WTC11 (cell line): ENCODE results near the gene CD300A.

Experiments
- NFE2L1 ChIP-seq: sonication (generic); formaldehyde crosslinking; IDR thresholded peaks from 2 replicates; pipeline ENCODE4 v1.8.1; 2023; ENCODE audit warnings: missing genetic modification reagents
- NFYB ChIP-seq: sonication (generic); formaldehyde crosslinking; conservative IDR thresholded peaks from 2 replicates; pipeline ENCODE4 v1.8.0; 2022; ENCODE audit warnings: low read depth, missing genetic modification reagents
- NR3C1 ChIP-seq: sonication (generic); formaldehyde crosslinking; conservative IDR thresholded peaks from 2 replicates; pipeline ENCODE4 v1.8.1; 2023; ENCODE audit warnings: low read depth, mild to moderate bottlenecking, missing genetic modification reagents
- SP1 ChIP-seq: sonication (generic); formaldehyde crosslinking; conservative IDR thresholded peaks from 2 replicates; pipeline ENCODE4 v1.8.1; 2022; ENCODE audit warnings: missing genetic modification reagents
- TF ChIP-seq, protein P1 (sequence below): fragments of 200-600 bp; IDR thresholded peaks from 2 replicates; pipeline ENCODE4 v1.8.0; 2022; ENCODE audit warnings: antibody characterized with exemption
- TF ChIP-seq, protein P2 (sequence below): sonication (generic); formaldehyde crosslinking; IDR thresholded peaks from 2 replicates; pipeline ENCODE4 v1.8.1; 2023; ENCODE audit warnings: mild to moderate bottlenecking, missing genetic modification reagents, moderate library complexity
- TF ChIP-seq, protein P3 (sequence below): sonication (generic); formaldehyde crosslinking; IDR thresholded peaks from 2 replicates; pipeline ENCODE4 v1.8.0; 2023; ENCODE audit warnings: missing genetic modification reagents
- TF ChIP-seq, protein P4 (sequence below): sonication (generic); formaldehyde crosslinking; IDR thresholded peaks from 2 replicates; pipeline ENCODE4 v1.8.0; 2022; ENCODE audit warnings: mild to moderate bottlenecking, missing genetic modification reagents
- TF ChIP-seq, protein P5 (sequence below): sonication (generic); formaldehyde crosslinking; IDR thresholded peaks from 2 replicates; pipeline ENCODE4 v1.8.0; 2022; ENCODE audit warnings: mild to moderate bottlenecking, missing genetic modification reagents
- TF ChIP-seq, protein P6 (sequence below): sonication (generic); formaldehyde crosslinking; IDR thresholded peaks from 2 replicates; pipeline ENCODE4 v1.8.0; 2022; ENCODE audit warnings: mild to moderate bottlenecking, missing genetic modification reagents
- TF ChIP-seq, protein P7 (sequence below): sonication (generic); formaldehyde crosslinking; IDR thresholded peaks from 2 replicates; pipeline ENCODE4 v1.8.0; 2022; ENCODE audit warnings: mild to moderate bottlenecking, missing genetic modification reagents
- TF ChIP-seq, protein P8 (sequence below): sonication (generic); formaldehyde crosslinking; conservative IDR thresholded peaks from 2 replicates; pipeline ENCODE4 v1.8.1; 2022; ENCODE audit warnings: mild to moderate bottlenecking, missing genetic modification reagents

DNA sequence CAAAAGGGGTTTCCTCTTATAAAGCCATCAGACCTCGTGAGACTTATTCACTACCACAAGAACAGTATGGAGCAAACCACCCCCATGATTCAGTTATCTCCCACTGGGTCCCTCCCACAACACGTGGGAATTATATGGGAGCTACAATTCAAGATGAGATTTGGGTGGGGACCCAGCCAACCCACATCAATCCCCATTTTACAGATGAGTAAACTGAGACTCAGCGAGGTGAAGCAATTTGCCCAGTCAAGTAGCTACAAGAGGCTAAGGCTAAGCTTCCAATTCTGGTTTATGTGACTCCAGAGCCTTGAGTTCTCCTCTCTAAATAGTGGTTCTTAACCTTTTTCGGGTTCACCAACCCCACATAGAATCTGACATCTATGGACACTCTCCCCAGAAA lies 8.8 kb downstream of the CD300A start:
- TF ChIP-seq, protein P1, sequence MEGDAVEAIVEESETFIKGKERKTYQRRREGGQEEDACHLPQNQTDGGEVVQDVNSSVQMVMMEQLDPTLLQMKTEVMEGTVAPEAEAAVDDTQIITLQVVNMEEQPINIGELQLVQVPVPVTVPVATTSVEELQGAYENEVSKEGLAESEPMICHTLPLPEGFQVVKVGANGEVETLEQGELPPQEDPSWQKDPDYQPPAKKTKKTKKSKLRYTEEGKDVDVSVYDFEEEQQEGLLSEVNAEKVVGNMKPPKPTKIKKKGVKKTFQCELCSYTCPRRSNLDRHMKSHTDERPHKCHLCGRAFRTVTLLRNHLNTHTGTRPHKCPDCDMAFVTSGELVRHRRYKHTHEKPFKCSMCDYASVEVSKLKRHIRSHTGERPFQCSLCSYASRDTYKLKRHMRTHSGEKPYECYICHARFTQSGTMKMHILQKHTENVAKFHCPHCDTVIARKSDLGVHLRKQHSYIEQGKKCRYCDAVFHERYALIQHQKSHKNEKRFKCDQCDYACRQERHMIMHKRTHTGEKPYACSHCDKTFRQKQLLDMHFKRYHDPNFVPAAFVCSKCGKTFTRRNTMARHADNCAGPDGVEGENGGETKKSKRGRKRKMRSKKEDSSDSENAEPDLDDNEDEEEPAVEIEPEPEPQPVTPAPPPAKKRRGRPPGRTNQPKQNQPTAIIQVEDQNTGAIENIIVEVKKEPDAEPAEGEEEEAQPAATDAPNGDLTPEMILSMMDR = no peak
- TF ChIP-seq, protein P2, sequence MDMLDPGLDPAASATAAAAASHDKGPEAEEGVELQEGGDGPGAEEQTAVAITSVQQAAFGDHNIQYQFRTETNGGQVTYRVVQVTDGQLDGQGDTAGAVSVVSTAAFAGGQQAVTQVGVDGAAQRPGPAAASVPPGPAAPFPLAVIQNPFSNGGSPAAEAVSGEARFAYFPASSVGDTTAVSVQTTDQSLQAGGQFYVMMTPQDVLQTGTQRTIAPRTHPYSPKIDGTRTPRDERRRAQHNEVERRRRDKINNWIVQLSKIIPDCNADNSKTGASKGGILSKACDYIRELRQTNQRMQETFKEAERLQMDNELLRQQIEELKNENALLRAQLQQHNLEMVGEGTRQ (CRISPR knock-in tag) = no peak
- TF ChIP-seq, protein P3, sequence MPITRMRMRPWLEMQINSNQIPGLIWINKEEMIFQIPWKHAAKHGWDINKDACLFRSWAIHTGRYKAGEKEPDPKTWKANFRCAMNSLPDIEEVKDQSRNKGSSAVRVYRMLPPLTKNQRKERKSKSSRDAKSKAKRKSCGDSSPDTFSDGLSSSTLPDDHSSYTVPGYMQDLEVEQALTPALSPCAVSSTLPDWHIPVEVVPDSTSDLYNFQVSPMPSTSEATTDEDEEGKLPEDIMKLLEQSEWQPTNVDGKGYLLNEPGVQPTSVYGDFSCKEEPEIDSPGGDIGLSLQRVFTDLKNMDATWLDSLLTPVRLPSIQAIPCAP (CRISPR knock-in tag) = no peak
- TF ChIP-seq, protein P4, sequence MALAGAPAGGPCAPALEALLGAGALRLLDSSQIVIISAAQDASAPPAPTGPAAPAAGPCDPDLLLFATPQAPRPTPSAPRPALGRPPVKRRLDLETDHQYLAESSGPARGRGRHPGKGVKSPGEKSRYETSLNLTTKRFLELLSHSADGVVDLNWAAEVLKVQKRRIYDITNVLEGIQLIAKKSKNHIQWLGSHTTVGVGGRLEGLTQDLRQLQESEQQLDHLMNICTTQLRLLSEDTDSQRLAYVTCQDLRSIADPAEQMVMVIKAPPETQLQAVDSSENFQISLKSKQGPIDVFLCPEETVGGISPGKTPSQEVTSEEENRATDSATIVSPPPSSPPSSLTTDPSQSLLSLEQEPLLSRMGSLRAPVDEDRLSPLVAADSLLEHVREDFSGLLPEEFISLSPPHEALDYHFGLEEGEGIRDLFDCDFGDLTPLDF (CRISPR knock-in tag) = no peak
- TF ChIP-seq SP1 (CRISPR knock-in tag) = no peak
- TF ChIP-seq, protein P5, sequence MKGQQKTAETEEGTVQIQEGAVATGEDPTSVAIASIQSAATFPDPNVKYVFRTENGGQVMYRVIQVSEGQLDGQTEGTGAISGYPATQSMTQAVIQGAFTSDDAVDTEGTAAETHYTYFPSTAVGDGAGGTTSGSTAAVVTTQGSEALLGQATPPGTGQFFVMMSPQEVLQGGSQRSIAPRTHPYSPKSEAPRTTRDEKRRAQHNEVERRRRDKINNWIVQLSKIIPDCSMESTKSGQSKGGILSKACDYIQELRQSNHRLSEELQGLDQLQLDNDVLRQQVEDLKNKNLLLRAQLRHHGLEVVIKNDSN = no peak
- TF ChIP-seq, protein P6, sequence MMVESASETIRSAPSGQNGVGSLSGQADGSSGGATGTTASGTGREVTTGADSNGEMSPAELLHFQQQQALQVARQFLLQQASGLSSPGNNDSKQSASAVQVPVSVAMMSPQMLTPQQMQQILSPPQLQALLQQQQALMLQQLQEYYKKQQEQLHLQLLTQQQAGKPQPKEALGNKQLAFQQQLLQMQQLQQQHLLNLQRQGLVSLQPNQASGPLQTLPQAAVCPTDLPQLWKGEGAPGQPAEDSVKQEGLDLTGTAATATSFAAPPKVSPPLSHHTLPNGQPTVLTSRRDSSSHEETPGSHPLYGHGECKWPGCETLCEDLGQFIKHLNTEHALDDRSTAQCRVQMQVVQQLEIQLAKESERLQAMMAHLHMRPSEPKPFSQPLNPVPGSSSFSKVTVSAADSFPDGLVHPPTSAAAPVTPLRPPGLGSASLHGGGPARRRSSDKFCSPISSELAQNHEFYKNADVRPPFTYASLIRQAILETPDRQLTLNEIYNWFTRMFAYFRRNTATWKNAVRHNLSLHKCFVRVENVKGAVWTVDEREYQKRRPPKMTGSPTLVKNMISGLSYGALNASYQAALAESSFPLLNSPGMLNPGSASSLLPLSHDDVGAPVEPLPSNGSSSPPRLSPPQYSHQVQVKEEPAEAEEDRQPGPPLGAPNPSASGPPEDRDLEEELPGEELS = no peak
- TF ChIP-seq NFE2L1 (CRISPR knock-in tag) = no peak
- no peak for TF ChIP-seq NFYB (CRISPR knock-in tag)
- TF ChIP-seq, protein P7, sequence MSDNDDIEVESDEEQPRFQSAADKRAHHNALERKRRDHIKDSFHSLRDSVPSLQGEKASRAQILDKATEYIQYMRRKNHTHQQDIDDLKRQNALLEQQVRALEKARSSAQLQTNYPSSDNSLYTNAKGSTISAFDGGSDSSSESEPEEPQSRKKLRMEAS (CRISPR knock-in tag) = no peak
- TF ChIP-seq, protein P8, sequence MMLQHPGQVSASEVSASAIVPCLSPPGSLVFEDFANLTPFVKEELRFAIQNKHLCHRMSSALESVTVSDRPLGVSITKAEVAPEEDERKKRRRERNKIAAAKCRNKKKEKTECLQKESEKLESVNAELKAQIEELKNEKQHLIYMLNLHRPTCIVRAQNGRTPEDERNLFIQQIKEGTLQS = no peak
- no peak for TF ChIP-seq NR3C1 (CRISPR knock-in tag)
